Stimulated activated CD4-positive, alpha-beta T cell treated with anti-CD3 and anti-CD28 coated beads, Interleukin-1b, Interleukin-23, amount 100 ng/mL, for 48 hours (primary cell): Measurements from ENCODE around the gene FUBP1.
A peak's percentile ranks its signal among the peaks of the same experiment; 100 is the strongest.
"Not testable (repeated sequence)": the region's sequence is repeated elsewhere in the genome, so short reads cannot be mapped to it uniquely, and the experiment has no call there.

Experiments used
- DNase-seq: peaks from one replicate; pipeline ENCODE4 v3.0.0-alpha.2; 2020

The FUBP1 gene

GRCh38 chr1:77978969-77979876, at the start of gene FUBP1:
Gene FUBP1, minus strand, starts transcription at chr1:77979072. Its CDS starts 68 bp downstream, at chr1:77979004.
- DNase-seq = peak; percentile 96

GRCh38 chr1:78021134-78021533, 42.3 kb upstream of the FUBP1 start:
- DNase-seq = not testable (repeated sequence)

GRCh38 chr1:78019024-78019423, 40.2 kb upstream of the FUBP1 start:
- DNase-seq = no peak

- no peak for DNase-seq
Measured at GRCh38 chr1:78015148-78015547, 36.3 kb upstream of the FUBP1 start.

GRCh38 chr1:78011050-78011449, 32.2 kb upstream of the FUBP1 start:
- no peak for DNase-seq

- no peak for DNase-seq
Measured at GRCh38 chr1:78009836-78010235, 31.0 kb upstream of the FUBP1 start.

- DNase-seq = no peak
Measured at GRCh38 chr1:78009276-78009675, 30.4 kb upstream of the FUBP1 start.

GRCh38 chr1:78007677-78008341, 28.9 kb upstream of the FUBP1 start:
- no peak for DNase-seq

- DNase-seq = no peak
Measured at GRCh38 chr1:78006521-78006920, 27.6 kb upstream of the FUBP1 start.

- no peak for DNase-seq
Measured at GRCh38 chr1:78005755-78006154, 26.9 kb upstream of the FUBP1 start.

- DNase-seq = no peak
Measured at GRCh38 chr1:78005448-78005722, 26.5 kb upstream of the FUBP1 start.

GRCh38 chr1:78004719-78005447, 26.0 kb upstream of the FUBP1 start, which contains the start of gene DNAJB4:
Gene DNAJB4, plus strand, starts transcription at chr1:78004939. Its CDS starts 172 bp downstream, at chr1:78005111.
- peak; percentile 67 for DNase-seq

- peak; percentile 54 for DNase-seq
Measured at GRCh38 chr1:78003882-78004718, 25.2 kb upstream of the FUBP1 start.

GRCh38 chr1:78003070-78003746, 24.3 kb upstream of the FUBP1 start:
- DNase-seq = no peak

GRCh38 chr1:78000536-78000935, 21.7 kb upstream of the FUBP1 start:
- DNase-seq = not testable (repeated sequence)

GRCh38 chr1:77996734-77997133, 17.9 kb upstream of the FUBP1 start:
- no peak for DNase-seq

- no peak for DNase-seq
Measured at GRCh38 chr1:77994117-77994705, 15.3 kb upstream of the FUBP1 start.

- DNase-seq = no peak
Measured at GRCh38 chr1:77991638-77992037, 12.8 kb upstream of the FUBP1 start.

- no peak for DNase-seq
Measured at GRCh38 chr1:77990629-77991204, 11.8 kb upstream of the FUBP1 start.

GRCh38 chr1:77989744-77990143, 10.9 kb upstream of the FUBP1 start:
- no peak for DNase-seq

- DNase-seq = no peak
Measured at GRCh38 chr1:77987919-77988318, 9.0 kb upstream of the FUBP1 start.
